ENCODE data around the gene LTB4R2. TPM values are rescaled to one million over a fixed set of nuclear protein-coding genes. Genes with fewer than 3 reads are reported as not detected.

Gene LTB4R2
- polyA plus RNA-seq, 1 experiment, result 0.91 TPM

DNA sequence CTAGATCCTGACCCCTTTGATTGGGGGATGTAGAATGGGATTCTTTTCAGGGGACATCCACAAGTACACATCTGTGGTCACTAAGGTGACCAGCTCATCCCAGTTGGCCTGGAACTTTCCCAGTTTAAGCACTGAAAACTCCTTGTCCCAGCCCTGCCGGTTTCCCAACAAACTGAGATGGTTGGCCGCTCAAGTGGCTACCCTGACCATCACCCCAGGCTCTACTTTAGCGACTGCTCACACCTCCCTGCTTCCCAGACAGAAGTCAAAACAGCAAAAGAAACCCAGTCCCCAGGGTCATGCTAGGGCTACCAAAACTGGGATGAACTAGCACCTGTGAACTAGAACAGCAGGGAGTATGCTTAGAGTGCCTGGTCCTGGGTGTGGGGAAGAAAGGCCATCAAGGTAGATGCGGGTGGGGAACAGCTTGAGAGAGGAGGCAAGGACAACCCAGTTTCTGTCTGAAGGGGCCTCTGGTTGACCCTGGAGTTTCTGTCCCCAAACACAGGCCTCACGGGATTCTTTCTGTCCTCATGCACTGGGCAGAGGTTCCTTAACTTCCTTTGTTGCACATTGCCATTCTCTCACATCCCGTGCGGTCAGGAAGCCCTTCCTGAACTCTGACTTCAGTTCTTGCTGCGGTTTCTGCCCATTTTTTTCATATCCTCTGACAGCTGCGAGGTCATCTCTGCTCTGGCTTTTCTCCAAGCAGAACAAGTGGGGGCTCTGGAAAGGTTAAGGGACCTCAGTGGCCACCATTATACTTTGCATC, 3.0 kb downstream of the LTB4R2 start:
- CTCF ChIA-PET, result interaction anchor here (0.7 to 1.7 kb wide), 5 partner anchors 16 to 123 kb away, joined by 3 to 7 read pairs (median 5); no protein-coding TSS in a partner anchor
- Histone ChIP-seq H3K9me3 (ENCODE audit: control insufficient read depth, insufficient read depth, low read length) (peaks cover 6% of the 10 kb centered on the region; the same call in 1 of the 2 replicates), H3K27ac (ENCODE audit: low read depth, low read length) (no peak overlapping the region), H3K27me3 (ENCODE audit: control insufficient read depth, insufficient read depth, low read length) (peaks cover 3% of the 10 kb centered on the region), H3K4me3 (ENCODE audit: low read depth, low read length) (no peak overlapping the region)
- DNase-seq (ENCODE audit: low read depth, low spot score), result no peak
- TF ChIP-seq, protein P1, sequence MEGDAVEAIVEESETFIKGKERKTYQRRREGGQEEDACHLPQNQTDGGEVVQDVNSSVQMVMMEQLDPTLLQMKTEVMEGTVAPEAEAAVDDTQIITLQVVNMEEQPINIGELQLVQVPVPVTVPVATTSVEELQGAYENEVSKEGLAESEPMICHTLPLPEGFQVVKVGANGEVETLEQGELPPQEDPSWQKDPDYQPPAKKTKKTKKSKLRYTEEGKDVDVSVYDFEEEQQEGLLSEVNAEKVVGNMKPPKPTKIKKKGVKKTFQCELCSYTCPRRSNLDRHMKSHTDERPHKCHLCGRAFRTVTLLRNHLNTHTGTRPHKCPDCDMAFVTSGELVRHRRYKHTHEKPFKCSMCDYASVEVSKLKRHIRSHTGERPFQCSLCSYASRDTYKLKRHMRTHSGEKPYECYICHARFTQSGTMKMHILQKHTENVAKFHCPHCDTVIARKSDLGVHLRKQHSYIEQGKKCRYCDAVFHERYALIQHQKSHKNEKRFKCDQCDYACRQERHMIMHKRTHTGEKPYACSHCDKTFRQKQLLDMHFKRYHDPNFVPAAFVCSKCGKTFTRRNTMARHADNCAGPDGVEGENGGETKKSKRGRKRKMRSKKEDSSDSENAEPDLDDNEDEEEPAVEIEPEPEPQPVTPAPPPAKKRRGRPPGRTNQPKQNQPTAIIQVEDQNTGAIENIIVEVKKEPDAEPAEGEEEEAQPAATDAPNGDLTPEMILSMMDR (IDR thresholded peaks at IDR 0.05; ENCODE audit: low read depth, low read length), result no peak
- POLR2A ChIA-PET, result no interaction called here

DNA sequence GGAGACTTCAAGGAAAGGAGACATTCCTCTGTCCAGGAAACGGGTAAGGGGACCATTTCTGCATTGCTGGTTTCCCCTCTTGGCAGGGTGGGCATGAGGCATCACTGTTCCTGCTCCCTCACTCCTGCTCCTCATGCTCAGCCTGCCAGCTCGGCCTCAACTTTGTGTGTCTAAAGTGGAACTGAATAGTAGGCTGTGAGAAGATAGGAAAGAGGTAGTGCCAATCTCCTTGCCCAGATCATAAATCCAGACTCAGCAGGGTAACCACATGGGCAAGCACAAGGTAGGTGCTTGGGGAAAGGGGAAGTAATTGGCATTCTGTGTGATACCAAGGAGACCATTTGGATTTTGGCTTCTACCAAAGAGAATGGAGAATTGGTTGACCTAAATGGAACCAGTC, 4.0 kb downstream of the LTB4R2 start:
- Histone ChIP-seq H3K9me3 (ENCODE audit: control insufficient read depth, insufficient read depth, low read length) (peaks cover 6% of the 10 kb centered on the region; the same call in 1 of the 2 replicates), H3K27ac (ENCODE audit: low read depth, low read length) (no peak overlapping the region), H3K27me3 (ENCODE audit: control insufficient read depth, insufficient read depth, low read length) (peaks cover 8% of the 10 kb centered on the region), H3K4me3 (ENCODE audit: low read depth, low read length) (no peak overlapping the region)
- ChIA-PET POLR2A (no interaction called here), CTCF (interaction anchor here (0.7 to 1.2 kb wide), 2 partner anchors 17 to 94 kb away, joined by 4 to 6 read pairs; no protein-coding TSS in a partner anchor)
- TF ChIP-seq, protein P1 (IDR thresholded peaks at IDR 0.05; ENCODE audit: low read depth, low read length), result no peak
- DNase-seq (ENCODE audit: low read depth, low spot score), result no peak

DNA sequence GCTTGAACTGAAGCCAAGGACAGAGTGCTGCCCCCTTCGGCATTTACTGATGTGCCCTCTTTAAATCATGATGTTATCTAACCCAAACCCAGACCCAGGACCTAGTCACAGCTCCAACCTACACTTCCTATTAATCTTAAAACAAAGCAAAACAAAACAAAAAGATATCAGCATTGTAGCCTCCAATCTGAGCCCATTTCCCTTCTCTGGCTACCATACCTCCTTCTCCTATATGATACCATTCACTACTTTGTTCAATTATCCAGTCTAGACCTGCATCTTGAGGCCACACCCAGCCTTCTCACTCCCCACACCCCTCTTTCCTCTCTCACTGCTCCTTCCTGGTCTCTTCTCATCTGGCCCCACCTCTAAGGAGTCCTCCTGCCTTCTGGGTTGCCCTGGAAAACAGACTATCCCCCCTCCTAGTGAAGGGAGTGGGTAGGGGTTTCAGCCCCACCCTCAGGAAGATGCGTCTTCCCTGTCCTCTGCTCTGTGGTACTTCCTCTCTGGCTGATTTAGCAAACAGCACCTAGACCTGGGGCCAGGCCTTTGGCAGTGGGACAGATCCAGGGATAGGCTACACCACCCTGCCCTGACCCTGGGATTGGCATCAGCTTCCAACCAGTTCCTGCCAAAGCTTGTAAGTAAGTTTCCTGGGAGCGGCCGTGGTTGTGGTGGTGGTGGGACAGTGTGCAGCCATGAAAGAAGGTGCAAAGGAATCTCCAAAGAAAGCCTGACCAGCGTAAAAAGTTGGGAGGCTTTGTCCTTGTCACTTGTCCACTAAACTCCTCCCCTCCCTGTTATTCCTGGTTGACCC, 4.6 kb downstream of the LTB4R2 start:
- POLR2A ChIA-PET, result no interaction called here
- Histone ChIP-seq H3K4me3 (ENCODE audit: low read depth, low read length) (no peak overlapping the region), H3K27ac (ENCODE audit: low read depth, low read length) (no peak overlapping the region), H3K27me3 (ENCODE audit: control insufficient read depth, insufficient read depth, low read length) (peaks cover 13% of the 10 kb centered on the region), H3K9me3 (ENCODE audit: control insufficient read depth, insufficient read depth, low read length) (peaks cover 6% of the 10 kb centered on the region; the same call in 1 of the 2 replicates)
- TF ChIP-seq, protein P1 (IDR thresholded peaks at IDR 0.05; ENCODE audit: low read depth, low read length), result no peak
- no peak for DNase-seq (ENCODE audit: low read depth, low spot score)
- CTCF ChIA-PET, result interaction anchor here (1.2 kb wide), 1 partner anchor 18 kb away, joined by 4 read pairs; no protein-coding TSS in a partner anchor

DNA sequence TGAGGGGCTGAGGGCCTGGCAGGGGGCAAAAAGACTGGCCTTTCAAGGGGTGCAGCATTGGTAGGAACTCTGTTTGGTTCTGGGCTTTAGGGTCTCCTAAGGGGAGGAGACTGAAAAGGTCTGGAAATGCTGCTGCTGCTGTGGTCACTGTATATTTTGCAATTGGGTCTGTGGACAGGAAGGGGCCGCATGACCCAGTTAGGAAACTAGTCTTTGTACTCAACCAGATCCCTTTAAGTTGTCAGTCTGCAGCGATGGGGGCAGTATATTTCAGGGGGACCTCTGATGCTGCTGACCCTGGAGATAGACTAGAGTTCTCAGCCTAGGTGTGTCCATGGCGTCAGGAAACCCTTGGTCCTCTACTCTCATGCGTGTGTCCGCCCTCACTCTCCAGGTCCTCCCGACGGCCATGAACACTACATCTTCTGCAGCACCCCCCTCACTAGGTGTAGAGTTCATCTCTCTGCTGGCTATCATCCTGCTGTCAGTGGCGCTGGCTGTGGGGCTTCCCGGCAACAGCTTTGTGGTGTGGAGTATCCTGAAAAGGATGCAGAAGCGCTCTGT, 5.4 kb downstream of the LTB4R2 start:
- ChIA-PET CTCF (no interaction called here), POLR2A (no interaction called here)
- TF ChIP-seq, protein P1 (IDR thresholded peaks at IDR 0.05; ENCODE audit: low read depth, low read length), result no peak
- no peak overlapping the region for H3K27ac ChIP-seq (ENCODE audit: low read depth, low read length)
- peaks cover 14% of the 10 kb centered on the region for H3K27me3 ChIP-seq (ENCODE audit: control insufficient read depth, insufficient read depth, low read length)
- no peak for DNase-seq (ENCODE audit: low read depth, low spot score)
- no peak overlapping the region for H3K4me3 ChIP-seq (ENCODE audit: low read depth, low read length)
- H3K9me3 ChIP-seq (ENCODE audit: control insufficient read depth, insufficient read depth, low read length), result peaks cover 6% of the 10 kb centered on the region; the same call in 1 of the 2 replicates
